GM23338 (cell line): ENCODE measurements around the gene TNFSF4. TPM values are rescaled to one million over a fixed set of nuclear protein-coding genes. Genes with fewer than 3 reads are reported as not detected.

Source experiments
- ATAC-seq: fragments of 200-7000 bp; cut with Tn5 transposase; 3 replicates; pipeline ENCODE4 v1.9.1; 2020
- DNase-seq: peaks from one replicate; pipeline ENCODE4 v3.0.0-alpha.2; 2015; ENCODE audit warnings: low spot score
- H2AFZ ChIP-seq: fragments of 200-600 bp; sonication (generic); 2 replicates; pipeline ENCODE4 v1.8.0; 2016; ENCODE audit warnings: antibody characterized with exemption, mild to moderate bottlenecking, moderate library complexity
- H3F3A ChIP-seq: fragments of 200-600 bp; sonication (generic); replicated peaks from 2 replicates; pipeline ENCODE4 v1.8.0; 2017; ENCODE audit warnings: antibody characterized with exemption, mixed run types, low read depth
- H3K27ac ChIP-seq: fragments of 200-600 bp; sonication (generic); 2 replicates; pipeline ENCODE4 v1.6.1; 2016; ENCODE audit warnings: low read depth
- H3K27me3 ChIP-seq: fragments of 200-600 bp; sonication (generic); 2 replicates; pipeline ENCODE4 v1.8.0; 2016; ENCODE audit warnings: mild to moderate bottlenecking, mixed run types, moderate library complexity; ENCODE audit not compliant: insufficient read depth
- H3K36me3 ChIP-seq: fragments of 200-600 bp; sonication (generic); 2 replicates; pipeline ENCODE4 v1.8.0; 2016; ENCODE audit warnings: mild to moderate bottlenecking; ENCODE audit not compliant: insufficient read depth
- H3K4me1 ChIP-seq: fragments of 200-600 bp; sonication (generic); 2 replicates; pipeline ENCODE4 v1.8.0; 2016; ENCODE audit warnings: mild to moderate bottlenecking, moderate library complexity; ENCODE audit not compliant: insufficient read depth
- H3K4me2 ChIP-seq: fragments of 200-600 bp; sonication (generic); 2 replicates; pipeline ENCODE4 v1.7.1; 2017; ENCODE audit warnings: mixed run types
- H3K4me3 ChIP-seq: fragments of 200-600 bp; sonication (generic); 2 replicates; pipeline ENCODE4 v1.6.1; 2016; ENCODE audit warnings: mixed run types
- H3K79me2 ChIP-seq: fragments of 200-600 bp; sonication (generic); replicated peaks from 2 replicates; pipeline ENCODE4 v1.8.0; 2017; ENCODE audit warnings: mild to moderate bottlenecking; ENCODE audit not compliant: insufficient read depth
- H3K9me2 ChIP-seq: fragments of 200-600 bp; sonication (generic); 2 replicates; pipeline ENCODE4 v1.8.0; 2017; ENCODE audit not compliant: insufficient read depth
- H4K20me1 ChIP-seq: fragments of 200-600 bp; sonication (generic); replicated peaks from 2 replicates; pipeline ENCODE4 v1.8.0; 2017; ENCODE audit warnings: mild to moderate bottlenecking; ENCODE audit not compliant: insufficient read depth
- H3K27ac Mint-ChIP-seq: 2 replicates; pipeline ENCODE4 v1.8.0; 2020; ENCODE audit warnings: inconsistent platforms, mild to moderate bottlenecking, moderate library complexity, mixed read lengths
- H3K27me3 Mint-ChIP-seq: 3 replicates; pipeline ENCODE4 v1.8.0; 2022; ENCODE audit warnings: low read depth, mild to moderate bottlenecking, moderate library complexity, mixed read lengths, inconsistent platforms; ENCODE audit not compliant: insufficient read depth, poor library complexity
- H3K36me3 Mint-ChIP-seq: 3 replicates; pipeline ENCODE4 v1.8.0; 2021; ENCODE audit warnings: low read depth, mild to moderate bottlenecking, inconsistent platforms, moderate library complexity, mixed read lengths
- H3K4me1 Mint-ChIP-seq: 3 replicates; pipeline ENCODE4 v1.8.0; 2020; ENCODE audit warnings: mild to moderate bottlenecking, inconsistent platforms, mixed read lengths
- H3K4me3 Mint-ChIP-seq: 3 replicates; pipeline ENCODE4 v1.8.0; 2021; ENCODE audit warnings: moderate library complexity, mild to moderate bottlenecking, inconsistent platforms, mixed read lengths
- H3K9me3 Mint-ChIP-seq: 3 replicates; pipeline ENCODE4 v1.8.0; 2020; ENCODE audit warnings: moderate library complexity, mild to moderate bottlenecking, inconsistent platforms, mixed read lengths
- EZH2 ChIP-seq: fragments of 200-600 bp; sonication (generic); IDR thresholded peaks from one replicate; pipeline ENCODE4 v1.8.0; 2017; ENCODE audit warnings: antibody characterized with exemption, mild to moderate bottlenecking, low read depth; ENCODE audit not compliant: unreplicated experiment
- JUNB ChIP-seq: IDR thresholded peaks from one replicate; pipeline ENCODE4 v1.6.1; 2016; ENCODE audit warnings: antibody characterized with exemption; ENCODE audit not compliant: unreplicated experiment
- ZNF114 ChIP-seq: fragments of 250-450 bp; sonication (Bioruptor Pico); IDR thresholded peaks from 2 replicates; pipeline ENCODE4 v1.5.0; 2020; ENCODE audit warnings: mild to moderate bottlenecking, moderate library complexity
- ZNF331 ChIP-seq: fragments of 250-450 bp; sonication (Bioruptor Pico); IDR thresholded peaks from 2 replicates; pipeline ENCODE4 v1.5.0; 2020; ENCODE audit warnings: low read depth, mild to moderate bottlenecking, moderate library complexity
- polyA plus RNA-seq: library from polyadenylated mRNA; unstranded; fragments of >200 nt; fragmentation: Nextera tagmentation; extraction: Ambion mirVana; gene quantifications from 2 replicates; pipeline ENCODE4 v1.2.1, GENCODE V29; 2016
- total RNA-seq: library from RNA; depleted of rRNA; stranded (reverse); fragments of >200 nt; shearing (Covaris generic); gene quantifications from 2 replicates; pipeline ENCODE4 v1.2.3, GENCODE V29; 2014
- TF ChIP-seq, protein P1 (sequence below): fragments of 250-450 bp; sonication (Bioruptor Pico); IDR thresholded peaks from 2 replicates; pipeline ENCODE4 v1.5.0; 2020; ENCODE audit warnings: mild to moderate bottlenecking, moderate library complexity
- TF ChIP-seq, protein P2 (sequence below): IDR thresholded peaks from 2 replicates; pipeline ENCODE4 v1.6.1; 2016; ENCODE audit warnings: antibody characterized with exemption
- TF ChIP-seq, protein P3 (sequence below), 2 experiments: fragments of 200-600 bp in 1 of 2; sonication (generic) in 1 of 2; conservative IDR thresholded peaks; 2 replicates each; pipeline versions ENCODE4 v1.5.1 to v1.6.1; 2016 to 2017; ENCODE audit warnings: antibody characterized with exemption in 2 of 2, low read depth in 2 of 2, mild to moderate bottlenecking in 2 of 2, moderate library complexity in 1 of 2
- TF ChIP-seq, protein P4 (sequence below): IDR thresholded peaks from one replicate; pipeline ENCODE4 v1.6.1; 2018; ENCODE audit warnings: antibody characterized with exemption; ENCODE audit not compliant: unreplicated experiment

TNFSF4 gene
- total and polyA plus RNA-seq, 2 experiments from 2014 or later: 0.55 to 1.5 TPM

DNA sequence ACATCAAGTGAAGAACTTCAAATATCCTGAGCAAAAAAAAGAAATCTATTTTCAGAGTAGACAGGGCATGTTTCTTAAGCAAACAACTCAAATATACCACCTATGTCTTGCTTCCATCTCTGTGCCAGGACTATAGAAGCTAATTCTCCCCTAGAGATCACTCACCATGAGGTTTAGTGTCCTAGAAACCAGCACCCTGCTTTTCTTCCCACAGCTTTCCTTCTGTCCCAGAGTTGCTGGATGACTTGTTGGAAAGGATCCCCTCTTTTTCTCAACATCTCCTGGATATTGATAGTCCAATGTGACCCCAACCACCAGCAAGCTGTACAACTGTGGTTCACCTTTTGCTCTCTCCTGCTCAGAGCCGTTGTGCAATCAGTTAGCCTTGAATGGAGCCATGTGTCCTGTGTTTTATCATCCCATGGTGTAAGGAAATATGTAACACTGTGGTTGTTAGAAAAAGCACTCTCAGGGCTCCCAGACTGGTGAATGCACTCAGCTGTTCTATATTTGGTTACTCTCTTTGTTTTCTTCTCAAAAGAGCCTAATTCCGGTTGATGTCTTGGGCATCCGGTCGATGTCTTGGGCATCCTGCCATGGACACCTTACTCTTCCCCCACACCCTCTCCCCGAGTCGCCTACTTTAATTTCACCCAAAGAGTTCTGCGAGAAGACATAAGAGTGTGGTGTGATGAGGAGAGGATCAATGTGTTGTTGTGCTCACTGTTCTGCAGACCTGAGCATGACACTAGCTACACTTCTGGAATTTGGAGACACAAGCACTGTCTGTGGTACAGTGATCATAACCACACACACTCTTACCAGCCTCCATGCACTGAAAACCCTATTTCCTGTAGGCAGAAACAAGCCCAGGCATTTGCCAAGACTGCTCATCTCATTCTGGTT is 1.7 kb downstream of the TNFSF4 start:
- no peak overlapping the region for H3K4me3 Mint-ChIP-seq
- Histone ChIP-seq H3K79me2 (no peaks in the 10 kb centered on the region), H3K4me2 (no peak overlapping the region), H3K4me3 (no peak overlapping the region), H3K4me1 (peaks cover 15% of the 10 kb centered on the region), H3F3A (no peaks in the 10 kb centered on the region), H3K27me3 (peaks cover 26% of the 10 kb centered on the region), H3K27ac (no peak overlapping the region), H2AFZ (no peak overlapping the region), H3K36me3 (no peaks in the 10 kb centered on the region), H3K9me2 (no peaks in the 10 kb centered on the region), H4K20me1 (no peaks in the 10 kb centered on the region)
- DNase-seq: no peak
- H3K27me3 Mint-ChIP-seq: peaks cover 12% of the 10 kb centered on the region
- H3K4me1 Mint-ChIP-seq: peaks cover 14% of the 10 kb centered on the region
- H3K36me3 Mint-ChIP-seq: no peaks in the 10 kb centered on the region
- H3K27ac Mint-ChIP-seq: no peak overlapping the region
- no peaks in the 10 kb centered on the region for H3K9me3 Mint-ChIP-seq
- TF ChIP-seq ZNF331: no peak
- TF ChIP-seq, protein P1, sequence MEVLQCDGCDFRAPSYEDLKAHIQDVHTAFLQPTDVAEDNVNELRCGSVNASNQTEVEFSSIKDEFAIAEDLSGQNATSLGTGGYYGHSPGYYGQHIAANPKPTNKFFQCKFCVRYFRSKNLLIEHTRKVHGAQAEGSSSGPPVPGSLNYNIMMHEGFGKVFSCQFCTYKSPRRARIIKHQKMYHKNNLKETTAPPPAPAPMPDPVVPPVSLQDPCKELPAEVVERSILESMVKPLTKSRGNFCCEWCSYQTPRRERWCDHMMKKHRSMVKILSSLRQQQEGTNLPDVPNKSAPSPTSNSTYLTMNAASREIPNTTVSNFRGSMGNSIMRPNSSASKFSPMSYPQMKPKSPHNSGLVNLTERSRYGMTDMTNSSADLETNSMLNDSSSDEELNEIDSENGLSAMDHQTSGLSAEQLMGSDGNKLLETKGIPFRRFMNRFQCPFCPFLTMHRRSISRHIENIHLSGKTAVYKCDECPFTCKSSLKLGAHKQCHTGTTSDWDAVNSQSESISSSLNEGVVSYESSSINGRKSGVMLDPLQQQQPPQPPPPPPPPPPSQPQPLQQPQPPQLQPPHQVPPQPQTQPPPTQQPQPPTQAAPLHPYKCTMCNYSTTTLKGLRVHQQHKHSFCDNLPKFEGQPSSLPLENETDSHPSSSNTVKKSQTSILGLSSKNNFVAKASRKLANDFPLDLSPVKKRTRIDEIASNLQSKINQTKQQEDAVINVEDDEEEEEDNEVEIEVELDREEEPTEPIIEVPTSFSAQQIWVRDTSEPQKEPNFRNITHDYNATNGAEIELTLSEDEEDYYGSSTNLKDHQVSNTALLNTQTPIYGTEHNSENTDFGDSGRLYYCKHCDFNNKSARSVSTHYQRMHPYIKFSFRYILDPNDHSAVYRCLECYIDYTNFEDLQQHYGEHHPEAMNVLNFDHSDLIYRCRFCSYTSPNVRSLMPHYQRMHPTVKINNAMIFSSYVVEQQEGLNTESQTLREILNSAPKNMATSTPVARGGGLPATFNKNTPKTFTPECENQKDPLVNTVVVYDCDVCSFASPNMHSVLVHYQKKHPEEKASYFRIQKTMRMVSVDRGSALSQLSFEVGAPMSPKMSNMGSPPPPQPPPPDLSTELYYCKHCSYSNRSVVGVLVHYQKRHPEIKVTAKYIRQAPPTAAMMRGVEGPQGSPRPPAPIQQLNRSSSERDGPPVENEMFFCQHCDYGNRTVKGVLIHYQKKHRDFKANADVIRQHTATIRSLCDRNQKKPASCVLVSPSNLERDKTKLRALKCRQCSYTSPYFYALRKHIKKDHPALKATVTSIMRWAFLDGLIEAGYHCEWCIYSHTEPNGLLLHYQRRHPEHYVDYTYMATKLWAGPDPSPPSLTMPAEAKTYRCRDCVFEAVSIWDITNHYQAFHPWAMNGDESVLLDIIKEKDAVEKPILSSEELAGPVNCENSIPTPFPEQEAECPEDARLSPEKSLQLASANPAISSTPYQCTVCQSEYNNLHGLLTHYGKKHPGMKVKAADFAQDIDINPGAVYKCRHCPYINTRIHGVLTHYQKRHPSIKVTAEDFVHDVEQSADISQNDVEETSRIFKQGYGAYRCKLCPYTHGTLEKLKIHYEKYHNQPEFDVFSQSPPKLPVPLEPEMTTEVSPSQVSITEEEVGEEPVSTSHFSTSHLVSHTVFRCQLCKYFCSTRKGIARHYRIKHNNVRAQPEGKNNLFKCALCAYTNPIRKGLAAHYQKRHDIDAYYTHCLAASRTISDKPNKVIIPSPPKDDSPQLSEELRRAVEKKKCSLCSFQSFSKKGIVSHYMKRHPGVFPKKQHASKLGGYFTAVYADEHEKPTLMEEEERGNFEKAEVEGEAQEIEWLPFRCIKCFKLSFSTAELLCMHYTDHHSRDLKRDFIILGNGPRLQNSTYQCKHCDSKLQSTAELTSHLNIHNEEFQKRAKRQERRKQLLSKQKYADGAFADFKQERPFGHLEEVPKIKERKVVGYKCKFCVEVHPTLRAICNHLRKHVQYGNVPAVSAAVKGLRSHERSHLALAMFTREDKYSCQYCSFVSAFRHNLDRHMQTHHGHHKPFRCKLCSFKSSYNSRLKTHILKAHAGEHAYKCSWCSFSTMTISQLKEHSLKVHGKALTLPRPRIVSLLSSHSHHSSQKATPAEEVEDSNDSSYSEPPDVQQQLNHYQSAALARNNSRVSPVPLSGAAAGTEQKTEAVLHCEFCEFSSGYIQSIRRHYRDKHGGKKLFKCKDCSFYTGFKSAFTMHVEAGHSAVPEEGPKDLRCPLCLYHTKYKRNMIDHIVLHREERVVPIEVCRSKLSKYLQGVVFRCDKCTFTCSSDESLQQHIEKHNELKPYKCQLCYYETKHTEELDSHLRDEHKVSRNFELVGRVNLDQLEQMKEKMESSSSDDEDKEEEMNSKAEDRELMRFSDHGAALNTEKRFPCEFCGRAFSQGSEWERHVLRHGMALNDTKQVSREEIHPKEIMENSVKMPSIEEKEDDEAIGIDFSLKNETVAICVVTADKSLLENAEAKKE (CRISPR knock-in tag): no peak
- no peak for ATAC-seq

DNA sequence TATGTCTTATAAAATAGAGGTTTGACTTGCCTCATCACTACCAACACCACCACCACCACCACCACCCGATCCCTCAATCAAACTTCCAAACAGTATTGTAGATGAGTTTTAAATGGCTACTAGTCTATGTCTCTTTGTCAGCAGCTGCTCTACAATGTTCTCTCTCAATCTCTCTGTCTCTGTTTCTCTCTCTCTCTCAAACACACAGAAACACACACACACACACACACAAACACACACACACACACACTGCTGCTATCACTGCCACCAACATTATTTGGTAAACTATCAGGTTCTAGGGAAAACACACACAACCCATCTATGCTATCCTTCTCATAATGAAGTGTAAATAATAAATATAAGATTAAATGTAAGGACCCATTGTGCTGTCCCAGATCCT is 2.4 kb downstream of the TNFSF4 start:
- Mint-ChIP-seq H3K4me3 (no peak overlapping the region), H3K27me3 (peaks cover 7% of the 10 kb centered on the region), H3K27ac (no peak overlapping the region), H3K4me1 (peaks cover 9% of the 10 kb centered on the region), H3K36me3 (no peaks in the 10 kb centered on the region), H3K9me3 (no peaks in the 10 kb centered on the region)
- H3K4me3 ChIP-seq: no peak overlapping the region
- ATAC-seq: no peak
- H3K27ac ChIP-seq: no peak overlapping the region
- no peaks in the 10 kb centered on the region for H3K9me2 ChIP-seq
- no peaks in the 10 kb centered on the region for H3K79me2 ChIP-seq
- peaks cover 15% of the 10 kb centered on the region for H3K4me1 ChIP-seq
- H2AFZ ChIP-seq: no peak overlapping the region
- no peak overlapping the region for H3K4me2 ChIP-seq
- no peaks in the 10 kb centered on the region for H3K36me3 ChIP-seq
- no peaks in the 10 kb centered on the region for H4K20me1 ChIP-seq
- no peak for DNase-seq
- H3K27me3 ChIP-seq: peaks cover 18% of the 10 kb centered on the region
- no peaks in the 10 kb centered on the region for H3F3A ChIP-seq
- TF ChIP-seq EZH2: no peak
- TF ChIP-seq, protein P2, sequence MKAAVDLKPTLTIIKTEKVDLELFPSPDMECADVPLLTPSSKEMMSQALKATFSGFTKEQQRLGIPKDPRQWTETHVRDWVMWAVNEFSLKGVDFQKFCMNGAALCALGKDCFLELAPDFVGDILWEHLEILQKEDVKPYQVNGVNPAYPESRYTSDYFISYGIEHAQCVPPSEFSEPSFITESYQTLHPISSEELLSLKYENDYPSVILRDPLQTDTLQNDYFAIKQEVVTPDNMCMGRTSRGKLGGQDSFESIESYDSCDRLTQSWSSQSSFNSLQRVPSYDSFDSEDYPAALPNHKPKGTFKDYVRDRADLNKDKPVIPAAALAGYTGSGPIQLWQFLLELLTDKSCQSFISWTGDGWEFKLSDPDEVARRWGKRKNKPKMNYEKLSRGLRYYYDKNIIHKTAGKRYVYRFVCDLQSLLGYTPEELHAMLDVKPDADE: no peak
- no peak for TF ChIP-seq ZNF114 (CRISPR knock-in tag)
- no peak for TF ChIP-seq JUNB
- TF ChIP-seq, protein P3, sequence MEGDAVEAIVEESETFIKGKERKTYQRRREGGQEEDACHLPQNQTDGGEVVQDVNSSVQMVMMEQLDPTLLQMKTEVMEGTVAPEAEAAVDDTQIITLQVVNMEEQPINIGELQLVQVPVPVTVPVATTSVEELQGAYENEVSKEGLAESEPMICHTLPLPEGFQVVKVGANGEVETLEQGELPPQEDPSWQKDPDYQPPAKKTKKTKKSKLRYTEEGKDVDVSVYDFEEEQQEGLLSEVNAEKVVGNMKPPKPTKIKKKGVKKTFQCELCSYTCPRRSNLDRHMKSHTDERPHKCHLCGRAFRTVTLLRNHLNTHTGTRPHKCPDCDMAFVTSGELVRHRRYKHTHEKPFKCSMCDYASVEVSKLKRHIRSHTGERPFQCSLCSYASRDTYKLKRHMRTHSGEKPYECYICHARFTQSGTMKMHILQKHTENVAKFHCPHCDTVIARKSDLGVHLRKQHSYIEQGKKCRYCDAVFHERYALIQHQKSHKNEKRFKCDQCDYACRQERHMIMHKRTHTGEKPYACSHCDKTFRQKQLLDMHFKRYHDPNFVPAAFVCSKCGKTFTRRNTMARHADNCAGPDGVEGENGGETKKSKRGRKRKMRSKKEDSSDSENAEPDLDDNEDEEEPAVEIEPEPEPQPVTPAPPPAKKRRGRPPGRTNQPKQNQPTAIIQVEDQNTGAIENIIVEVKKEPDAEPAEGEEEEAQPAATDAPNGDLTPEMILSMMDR (conservative IDR thresholded peaks at IDR 0.05; ENCODE audit: low read depth in 2 of 2): no peak
- TF ChIP-seq, protein P4, sequence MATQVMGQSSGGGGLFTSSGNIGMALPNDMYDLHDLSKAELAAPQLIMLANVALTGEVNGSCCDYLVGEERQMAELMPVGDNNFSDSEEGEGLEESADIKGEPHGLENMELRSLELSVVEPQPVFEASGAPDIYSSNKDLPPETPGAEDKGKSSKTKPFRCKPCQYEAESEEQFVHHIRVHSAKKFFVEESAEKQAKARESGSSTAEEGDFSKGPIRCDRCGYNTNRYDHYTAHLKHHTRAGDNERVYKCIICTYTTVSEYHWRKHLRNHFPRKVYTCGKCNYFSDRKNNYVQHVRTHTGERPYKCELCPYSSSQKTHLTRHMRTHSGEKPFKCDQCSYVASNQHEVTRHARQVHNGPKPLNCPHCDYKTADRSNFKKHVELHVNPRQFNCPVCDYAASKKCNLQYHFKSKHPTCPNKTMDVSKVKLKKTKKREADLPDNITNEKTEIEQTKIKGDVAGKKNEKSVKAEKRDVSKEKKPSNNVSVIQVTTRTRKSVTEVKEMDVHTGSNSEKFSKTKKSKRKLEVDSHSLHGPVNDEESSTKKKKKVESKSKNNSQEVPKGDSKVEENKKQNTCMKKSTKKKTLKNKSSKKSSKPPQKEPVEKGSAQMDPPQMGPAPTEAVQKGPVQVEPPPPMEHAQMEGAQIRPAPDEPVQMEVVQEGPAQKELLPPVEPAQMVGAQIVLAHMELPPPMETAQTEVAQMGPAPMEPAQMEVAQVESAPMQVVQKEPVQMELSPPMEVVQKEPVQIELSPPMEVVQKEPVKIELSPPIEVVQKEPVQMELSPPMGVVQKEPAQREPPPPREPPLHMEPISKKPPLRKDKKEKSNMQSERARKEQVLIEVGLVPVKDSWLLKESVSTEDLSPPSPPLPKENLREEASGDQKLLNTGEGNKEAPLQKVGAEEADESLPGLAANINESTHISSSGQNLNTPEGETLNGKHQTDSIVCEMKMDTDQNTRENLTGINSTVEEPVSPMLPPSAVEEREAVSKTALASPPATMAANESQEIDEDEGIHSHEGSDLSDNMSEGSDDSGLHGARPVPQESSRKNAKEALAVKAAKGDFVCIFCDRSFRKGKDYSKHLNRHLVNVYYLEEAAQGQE: no peak
